HG03460 (cell line): Measurements from ENCODE around the gene BCR.

Source experiments
- ATAC-seq: cut with Tn5 transposase; IDR thresholded peaks from one replicate; pipeline ENCODE4 v1.9.1; 2021; ENCODE audit not compliant: unreplicated experiment

BCR gene

DNA sequence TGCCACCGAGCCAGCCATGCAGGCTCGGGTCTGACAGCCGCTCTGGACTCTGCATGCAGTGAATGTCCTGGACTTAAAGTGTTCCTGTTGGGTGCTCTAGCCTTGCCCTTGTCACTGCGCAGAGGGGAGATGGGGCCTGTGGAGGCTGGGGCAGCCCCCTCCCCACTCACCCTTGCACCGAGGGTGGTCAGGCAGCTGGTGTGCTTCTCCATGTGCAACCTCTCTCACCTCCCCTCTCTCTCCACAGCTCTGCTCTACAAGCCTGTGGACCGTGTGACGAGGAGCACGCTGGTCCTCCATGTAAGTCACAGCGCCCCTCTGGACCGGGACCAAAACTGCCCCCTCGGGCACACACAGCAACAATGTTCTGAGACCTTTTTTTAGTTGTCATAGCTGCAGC is 92.5 kb downstream of the BCR start:
- ATAC-seq, result no peak

DNA sequence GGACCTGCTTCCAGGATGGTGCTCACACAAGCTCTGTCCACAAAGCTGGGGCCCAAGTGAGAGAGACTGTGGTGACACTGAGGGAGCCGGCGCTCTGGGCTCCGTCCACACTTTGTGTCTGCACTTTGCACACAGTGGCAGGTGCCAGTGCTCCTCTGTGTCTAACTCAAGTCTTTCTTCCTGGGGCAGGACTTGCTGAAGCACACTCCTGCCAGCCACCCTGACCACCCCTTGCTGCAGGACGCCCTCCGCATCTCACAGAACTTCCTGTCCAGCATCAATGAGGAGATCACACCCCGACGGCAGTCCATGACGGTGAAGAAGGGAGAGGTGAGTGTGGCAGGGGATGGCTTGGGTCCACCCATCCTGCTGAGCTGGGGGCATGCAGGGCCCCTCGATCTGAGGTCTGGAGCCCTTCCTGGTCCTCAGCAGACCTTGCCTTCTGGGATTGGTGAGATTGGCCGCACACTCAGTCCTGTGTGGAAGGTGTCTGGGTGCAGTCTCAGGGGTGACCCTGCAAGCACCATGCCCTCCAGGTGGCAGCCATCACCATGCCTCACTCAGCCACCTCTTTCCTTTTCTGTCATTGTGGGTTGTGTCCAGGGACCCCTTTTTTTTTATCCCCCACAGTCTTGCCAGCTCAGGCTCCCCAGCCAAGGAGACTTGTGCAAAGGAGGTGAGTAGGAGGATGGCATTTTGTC is 93.3 kb downstream of the BCR start:
- ATAC-seq, result no peak

DNA sequence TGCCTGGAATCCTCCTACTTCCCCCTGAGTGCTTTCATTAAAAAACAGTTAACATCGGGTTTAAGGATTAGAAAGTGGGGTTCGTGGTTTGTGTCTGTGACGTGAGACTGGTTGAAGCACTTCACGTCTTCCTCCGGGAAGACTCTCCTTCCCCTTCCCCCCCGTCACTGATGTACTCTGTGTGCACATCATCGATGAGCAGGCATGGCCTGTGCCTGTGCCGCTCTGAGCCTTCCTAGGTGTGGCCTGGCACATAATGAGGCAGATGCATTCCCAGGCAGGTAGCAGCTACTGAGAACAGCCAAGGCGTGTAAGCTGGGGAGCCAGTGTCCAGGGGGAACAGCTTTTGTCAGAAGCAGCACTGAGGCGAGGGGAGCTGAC is 93.8 kb downstream of the BCR start:
- ATAC-seq, result no peak

DNA sequence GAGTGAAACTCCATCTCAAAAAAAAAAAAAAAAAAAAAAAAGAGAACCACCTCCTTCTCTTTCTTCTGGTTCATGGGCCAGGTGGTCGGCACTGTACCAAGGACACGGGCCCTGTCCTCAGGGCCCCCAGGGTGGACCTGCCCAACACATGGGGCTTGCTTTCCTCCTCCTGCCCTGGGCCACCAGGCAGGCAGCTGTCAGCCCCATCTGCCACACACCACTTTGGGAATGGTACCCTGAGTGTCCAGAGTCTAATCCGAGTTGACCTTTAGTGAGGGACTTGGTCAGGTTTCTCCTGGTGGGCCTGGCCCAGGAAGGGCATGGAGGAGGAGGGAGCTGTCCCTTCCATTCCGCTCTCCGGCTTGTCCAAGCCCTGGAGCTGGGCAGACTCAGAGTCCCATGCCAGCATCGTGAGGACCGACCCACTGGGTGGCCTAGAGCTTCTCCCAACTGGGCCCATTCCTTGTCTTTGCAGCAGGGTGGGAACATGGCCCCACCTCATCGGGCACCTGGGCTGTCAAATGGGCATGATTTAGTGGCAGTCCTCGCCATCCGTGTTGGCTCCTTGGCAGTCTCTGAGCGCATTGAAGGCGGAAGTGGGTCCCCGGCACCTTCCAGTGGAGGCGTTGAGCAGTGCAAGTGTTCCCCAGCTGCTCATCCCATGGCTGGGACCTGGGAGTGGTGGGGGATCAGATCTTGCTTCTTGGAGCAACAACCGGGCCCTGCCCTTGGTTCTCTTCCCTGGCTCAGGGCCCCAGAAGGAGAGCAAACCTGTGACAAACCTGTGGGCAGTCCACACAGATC is 94.8 kb downstream of the BCR start:
- ATAC-seq, result no peak

DNA sequence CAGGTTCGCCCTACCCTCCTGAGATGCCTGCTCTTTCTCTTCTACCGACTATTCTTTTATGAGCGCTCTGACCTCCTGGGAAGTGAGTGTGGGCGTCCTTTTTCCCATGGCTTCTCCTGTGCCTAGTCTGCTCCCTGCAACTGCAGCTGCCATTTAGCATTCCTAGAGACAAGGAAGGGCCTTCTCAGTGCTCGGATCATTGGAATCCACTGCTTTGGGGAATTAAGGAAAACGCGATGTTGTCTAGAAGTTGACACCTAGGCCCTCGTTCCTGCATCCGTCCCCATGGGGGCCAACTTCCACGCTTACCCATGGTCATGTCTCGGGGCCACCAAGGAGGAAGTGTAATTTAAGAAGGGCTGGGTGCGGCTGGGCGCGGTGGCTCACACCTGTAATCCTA is 95.4 kb downstream of the BCR start:
- ATAC-seq, result no peak

DNA sequence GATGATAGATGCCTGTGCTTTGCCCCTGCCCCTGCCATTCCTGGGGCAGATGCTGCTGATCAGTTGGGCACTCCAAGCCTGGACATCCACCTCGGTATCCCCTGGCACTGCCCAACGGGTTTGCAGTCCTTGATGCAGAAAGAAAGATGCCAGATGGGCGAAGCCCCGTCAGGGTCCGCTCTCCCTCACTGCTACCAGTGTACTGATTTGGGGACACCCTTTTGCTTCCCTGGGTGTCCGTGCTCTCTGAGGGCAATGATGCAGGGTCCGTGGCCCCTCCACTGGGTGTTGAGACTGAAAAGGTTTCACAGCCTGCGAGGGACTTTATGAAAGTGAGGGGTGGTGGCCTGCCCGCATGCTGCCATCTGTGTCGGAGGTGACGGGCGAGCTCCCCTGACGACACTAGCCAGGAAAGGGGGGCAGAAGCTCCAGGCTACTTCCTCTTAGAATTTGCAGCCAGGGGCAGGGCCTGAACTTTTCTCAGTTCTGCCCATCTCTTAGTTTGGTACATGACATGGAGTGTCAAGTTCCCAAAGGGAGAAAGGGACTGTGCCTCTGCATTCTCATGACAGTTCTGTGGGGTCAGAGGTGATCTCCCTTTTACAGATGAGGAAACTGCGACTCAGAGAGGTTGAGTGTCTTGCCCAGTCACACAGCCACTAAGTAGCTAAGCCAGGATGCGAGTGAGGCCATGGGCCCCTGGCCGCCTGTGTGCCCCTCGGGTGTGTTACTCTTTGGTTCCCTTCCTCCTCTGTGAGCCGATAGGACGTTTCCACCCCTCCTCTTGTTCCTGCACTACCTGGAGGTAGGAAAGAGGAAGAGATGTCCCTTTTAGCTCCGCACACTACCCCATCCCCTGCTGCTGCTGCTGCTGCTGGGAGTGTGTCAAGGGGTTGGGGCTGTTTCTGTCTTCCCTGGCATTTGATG is 96.6 kb downstream of the BCR start:
- no peak for ATAC-seq

DNA sequence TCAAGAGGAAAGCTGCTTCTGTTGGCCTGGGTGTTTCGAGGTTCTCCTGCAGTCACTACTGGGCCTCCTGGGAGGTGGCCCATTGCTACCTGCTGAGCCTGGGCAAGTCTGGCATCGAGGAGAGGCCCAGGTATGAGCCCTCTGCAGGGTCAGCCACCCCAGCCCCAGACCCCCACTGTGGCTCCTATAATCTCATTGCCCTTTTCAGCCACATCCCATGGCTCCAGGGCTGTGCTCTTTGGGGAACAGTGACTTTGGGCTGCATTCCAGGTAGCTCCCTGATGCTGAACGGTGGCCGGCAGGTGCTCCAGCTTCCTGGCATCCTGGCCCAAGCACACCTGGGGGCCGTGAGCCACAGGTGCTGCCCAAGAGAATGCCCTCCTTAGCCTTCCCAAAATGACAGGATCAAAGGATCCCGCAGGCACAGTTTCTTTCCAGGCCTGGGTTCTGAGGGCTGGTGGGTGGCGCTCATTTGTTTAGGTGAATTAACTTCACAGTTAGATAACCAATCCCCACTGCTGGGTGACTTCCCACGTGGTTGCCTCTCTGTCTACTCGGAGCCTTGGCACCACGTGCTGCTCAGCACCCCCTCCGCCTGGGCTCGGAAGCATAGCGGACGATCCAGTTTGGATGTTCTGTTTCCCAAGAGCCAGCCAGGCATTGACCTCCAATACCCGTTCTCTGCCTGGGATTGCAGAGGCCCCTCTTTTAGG is 97.4 kb downstream of the BCR start:
- no peak for ATAC-seq

DNA sequence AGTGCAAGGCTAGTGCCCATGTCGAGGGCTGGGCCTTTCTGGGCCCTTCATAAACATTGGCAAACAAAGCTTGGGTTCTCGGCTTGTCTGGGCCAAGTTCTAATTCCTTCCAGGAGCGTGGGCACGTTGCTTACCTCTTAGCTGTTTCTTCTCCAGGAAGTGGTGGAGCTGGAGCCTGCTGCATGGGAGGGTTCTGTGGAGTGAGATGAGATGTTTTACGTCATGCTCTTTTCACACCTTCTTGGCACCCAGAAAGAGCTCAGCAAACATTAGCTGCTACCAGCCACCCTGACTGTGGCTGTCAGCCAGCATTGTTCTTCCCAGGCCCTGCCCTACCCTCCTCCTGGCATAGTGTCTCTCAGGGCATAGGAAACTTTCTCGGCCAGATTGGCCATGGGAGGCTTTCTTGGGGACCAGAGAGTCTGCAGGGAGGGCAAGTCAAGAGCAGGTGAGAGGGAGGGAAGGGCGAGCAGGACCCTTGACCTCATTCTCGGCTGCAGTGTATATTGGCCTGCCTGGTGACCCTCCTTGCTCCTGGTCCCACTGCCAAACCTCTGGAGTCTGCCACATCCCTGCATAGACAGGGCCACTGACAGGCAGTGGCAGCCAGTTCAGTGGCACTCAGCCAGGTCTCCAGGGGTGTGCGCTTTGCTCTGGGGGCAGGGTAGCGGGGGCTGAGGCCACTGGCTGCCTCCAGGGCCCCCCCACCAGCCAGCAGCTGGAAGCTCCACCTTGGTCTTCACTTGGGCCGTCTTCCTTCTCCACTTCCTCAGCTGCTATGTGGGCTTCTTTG is 98.8 kb downstream of the BCR start:
- ATAC-seq, result no peak

DNA sequence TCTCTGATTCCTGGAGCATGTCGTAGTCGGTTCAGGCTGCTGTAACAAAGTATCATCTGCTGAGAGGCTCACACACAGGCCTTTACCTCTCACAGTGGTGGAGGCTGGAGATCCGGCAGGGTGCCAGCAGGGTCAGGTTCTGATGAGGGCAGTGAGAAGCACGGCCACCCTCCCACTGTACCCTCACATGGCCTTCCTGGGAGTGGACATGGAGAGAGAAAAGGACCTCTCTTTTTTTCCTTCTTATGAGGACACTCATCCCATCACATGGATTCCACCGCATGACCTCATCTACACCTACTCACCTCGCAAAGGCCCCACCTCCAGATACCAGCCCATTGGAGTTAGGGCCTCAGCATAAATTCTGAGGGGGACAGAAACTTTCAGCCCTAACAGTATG is 99.5 kb downstream of the BCR start:
- no peak for ATAC-seq

DNA sequence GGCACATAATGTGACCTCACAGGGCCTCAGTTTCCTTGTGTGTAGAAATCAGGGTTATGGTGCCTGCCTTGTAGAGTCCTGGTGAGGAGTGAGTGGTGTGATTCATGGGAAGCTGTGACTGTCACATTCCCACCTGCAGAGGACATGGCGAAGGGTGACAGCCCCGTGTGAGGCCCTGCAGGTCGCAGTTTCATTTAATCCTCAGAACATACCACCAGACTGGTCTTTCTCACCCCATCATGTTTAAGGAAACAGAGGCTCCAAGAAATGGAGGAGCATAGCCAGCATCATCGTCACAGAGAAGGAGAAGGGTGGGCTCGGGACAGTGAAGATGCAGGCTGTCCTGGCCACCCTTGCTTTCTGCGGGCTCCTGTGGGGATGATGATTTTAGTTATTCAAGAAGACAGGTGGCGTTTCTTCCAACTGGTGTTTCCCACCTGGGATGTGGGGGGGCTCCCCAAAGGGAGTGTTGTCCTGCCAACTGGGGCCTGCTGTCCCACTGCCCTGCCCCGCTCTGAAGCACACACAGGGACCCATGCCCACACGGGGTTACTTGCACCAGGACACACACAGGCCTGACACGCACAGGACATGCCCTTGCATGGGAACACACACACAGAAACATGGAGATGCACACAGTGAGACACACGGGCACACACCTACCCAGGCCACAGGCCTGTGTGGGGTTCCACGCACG is 100.2 kb downstream of the BCR start:
- ATAC-seq, result no peak

DNA sequence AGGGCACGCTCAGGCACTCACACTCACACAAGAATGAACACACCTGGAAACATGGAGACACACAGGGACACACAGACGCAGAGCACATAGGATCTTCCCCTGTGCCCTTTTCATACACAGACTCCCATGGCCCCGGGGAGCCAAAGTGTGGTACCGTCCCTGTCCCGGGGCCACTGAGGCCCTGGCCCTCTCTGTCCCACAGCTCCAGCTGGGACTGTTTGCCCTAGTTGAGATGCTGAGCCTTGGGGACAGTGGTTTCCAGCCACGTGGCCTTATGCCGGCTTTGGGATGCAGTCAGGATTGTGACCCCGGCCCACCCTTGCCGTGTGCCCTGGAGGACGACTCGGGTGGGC is 100.7 kb downstream of the BCR start:
- ATAC-seq, result no peak

DNA sequence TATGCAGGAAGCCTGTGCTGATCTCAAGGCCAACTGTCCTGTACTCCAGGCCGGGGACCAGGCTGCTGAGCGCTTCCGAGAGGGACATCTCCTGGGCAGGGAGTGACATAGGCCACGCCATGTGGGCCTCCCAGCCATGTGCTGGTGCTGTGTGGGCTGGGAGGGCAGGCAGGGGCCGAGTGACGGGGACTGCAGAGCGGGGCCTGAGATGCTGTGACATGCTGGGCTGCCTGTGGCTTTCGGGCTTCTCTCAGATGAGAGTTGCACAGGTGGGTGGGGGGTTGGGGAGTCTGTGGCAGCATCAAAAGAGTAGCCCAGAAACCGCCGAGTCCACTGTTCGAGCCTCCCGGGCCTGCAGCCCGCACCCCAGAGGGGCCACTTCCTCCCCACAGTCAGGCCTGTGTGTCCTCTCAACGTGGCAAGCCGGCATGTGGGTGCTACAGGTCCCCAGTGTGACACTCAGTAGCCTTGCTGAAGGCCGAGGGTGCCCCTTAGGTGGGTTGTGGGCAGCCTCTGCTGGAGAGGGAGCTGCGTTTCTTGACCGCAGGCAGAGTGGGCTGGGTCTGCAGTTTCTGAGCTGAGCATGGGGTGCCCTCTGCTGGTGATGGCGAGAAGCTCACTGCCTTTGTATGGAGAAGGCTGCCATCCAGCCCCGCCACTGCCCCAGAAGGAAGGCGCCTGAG is 101.2 kb downstream of the BCR start:
- no peak for ATAC-seq

DNA sequence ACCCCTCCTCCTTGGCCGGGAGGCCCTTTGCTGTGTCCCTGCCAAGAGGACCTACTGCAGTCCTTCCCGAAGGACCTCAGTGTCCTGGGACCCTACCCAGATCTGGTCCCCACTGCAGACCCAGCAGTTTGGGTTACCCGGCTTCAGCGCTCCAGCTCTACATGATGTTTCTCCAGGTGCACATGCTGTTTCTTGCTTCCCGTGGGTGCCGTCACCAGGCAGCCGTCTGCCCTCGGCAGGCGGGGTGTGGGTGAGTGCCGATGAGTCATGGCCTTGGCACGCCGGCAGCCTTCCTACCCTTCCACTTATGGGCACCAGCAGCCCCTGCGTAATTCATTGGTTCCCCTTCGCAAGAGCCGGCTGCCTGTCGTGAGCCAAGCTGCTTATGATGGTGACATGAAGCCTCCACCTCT is 101.8 kb downstream of the BCR start:
- no peak for ATAC-seq

DNA sequence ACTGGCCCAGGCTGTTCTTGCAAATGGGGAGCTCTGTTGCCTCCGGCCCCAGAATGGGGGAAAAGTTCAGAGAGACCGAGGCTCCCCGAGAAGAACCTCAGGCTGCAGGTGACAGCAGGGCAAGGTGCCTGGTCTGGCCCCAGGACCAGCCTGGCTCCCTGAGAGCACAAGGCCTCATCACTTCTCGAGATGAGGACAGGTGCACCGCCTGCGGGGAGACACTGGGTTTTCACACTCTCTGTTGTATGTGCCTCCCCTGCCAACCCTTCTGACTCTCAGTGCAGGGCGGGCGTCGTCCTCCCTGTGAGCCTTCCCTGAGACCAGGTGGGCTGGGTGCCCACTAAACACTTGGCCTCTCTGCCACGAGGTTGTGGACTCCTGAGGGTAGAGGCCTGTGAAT is 102.2 kb downstream of the BCR start:
- ATAC-seq, result no peak

DNA sequence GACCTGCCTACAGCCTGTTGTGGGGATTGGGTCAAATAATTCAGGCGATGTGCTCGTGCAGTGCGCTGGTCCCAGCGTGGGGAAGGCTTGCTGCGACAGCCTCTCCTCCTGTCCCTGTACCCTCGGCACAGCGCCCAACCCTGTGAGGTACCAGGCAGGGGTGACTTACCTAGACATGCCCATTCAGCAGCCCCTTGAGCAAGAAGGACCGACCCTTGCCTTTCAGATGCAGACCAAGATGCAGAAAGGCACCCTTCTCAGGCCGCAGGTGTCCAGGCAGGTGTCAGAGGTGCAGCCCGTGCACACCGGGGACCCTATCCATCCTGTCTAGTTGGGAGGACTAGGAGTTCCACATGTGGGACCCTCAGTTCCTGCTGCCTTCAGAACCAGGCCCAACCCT is 102.7 kb downstream of the BCR start:
- no peak for ATAC-seq

DNA sequence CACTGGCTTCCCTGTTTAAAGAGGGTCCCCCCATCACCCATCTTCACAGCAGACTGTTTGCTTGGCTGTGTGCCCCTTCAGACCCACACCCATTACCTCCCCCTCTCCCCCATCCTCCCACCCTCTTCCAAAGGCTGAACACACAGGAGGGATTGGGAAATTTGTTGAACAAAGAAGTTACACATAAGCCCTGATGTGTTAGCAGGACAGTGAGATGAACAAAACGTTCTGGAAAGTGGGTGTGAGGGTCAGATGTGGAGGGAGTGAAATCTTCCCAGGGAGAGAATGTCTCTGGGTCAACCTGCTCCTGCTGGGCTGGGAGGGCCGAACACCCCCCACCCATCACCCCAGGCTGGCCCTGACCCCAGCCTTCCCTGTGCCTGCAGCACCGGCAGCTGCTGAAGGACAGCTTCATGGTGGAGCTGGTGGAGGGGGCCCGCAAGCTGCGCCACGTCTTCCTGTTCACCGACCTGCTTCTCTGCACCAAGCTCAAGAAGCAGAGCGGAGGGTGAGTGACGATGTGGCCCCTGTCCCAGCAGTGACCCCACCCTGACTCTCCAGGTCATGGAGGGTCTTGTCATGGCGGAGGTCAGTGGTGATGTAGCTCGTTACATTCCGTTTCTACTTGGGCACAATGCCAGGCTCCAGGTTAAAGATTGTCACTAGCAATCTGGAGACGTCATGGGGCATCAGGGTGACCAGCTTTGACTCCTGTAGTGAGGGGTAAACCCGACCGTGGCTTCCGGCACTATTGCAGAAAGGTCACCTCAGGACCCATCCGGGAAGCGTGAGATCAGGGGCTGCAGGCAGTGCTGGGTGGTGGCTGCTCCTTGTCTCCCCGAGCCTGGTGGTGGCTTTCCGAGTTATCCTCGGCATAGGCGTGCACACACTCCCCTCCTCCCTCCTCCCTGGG is 103.5 kb downstream of the BCR start:
- ATAC-seq, result no peak

DNA sequence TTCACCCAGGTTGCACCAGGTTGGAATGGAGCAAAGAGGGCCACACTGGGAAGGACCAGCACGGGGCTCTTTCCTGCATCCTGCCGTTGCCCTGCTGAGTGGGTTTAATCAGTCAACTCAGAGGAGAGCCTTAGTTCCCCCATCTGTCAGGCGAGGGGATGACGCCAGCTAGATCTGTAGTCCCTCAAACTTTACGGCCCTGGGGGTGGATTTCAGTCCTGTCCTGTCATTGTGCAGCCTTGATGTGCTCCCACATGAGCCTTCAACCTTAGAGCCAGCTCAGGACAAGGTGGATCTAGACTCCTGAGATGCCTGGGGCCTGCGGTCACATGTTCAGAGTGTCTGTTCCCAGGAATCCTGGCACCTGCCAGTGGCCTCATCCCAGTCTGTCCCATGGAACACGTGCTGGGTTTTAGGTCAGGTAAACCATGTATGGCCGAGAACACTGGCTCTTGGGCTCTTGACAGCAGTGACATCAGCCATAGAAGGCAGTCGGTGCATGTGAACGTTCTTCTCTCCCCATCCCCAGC is 104.3 kb downstream of the BCR start:
- ATAC-seq, result no peak

DNA sequence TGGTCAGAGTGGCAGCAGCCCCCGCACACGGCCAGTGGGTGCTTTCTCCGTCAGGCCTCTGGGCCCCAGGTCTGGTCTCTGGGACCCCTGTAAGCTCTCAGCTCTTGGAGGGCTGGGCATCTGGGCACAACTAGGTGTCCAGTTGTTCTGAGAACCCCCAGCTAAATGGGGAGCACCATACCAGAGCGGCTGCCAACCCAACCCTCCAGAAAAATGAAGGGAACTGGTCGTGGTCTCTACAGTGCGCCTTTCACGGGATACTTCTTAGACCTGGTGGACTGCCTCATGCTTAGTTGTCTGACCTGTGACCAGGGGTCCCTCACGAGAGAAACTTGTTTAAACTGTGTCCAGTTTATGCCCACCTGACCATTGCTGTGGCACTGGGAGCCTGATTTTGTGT is 104.9 kb downstream of the BCR start:
- no peak for ATAC-seq
